Measurements from ENCODE around the gene ZNF627. TPM values are rescaled to one million over a fixed set of nuclear protein-coding genes. Genes with fewer than 3 reads are reported as not detected.
"Not testable (repeated sequence)": the region's sequence is repeated elsewhere in the genome, so short reads cannot be mapped to it uniquely, and the experiment has no call there.

ZNF627 gene
- total RNA-seq, 1 donor from 2014 or later, result 29.2 TPM

GRCh38 chr19:11626252-11626651, 29.0 kb downstream of the ZNF627 start:
- no peak for DNase-seq

- no peak for DNase-seq
Measured at GRCh38 chr19:11633223-11633622, 35.9 kb downstream of the ZNF627 start.

- DNase-seq, result not testable (repeated sequence)
Measured at GRCh38 chr19:11634018-11634662, 36.9 kb downstream of the ZNF627 start.

GRCh38 chr19:11639245-11639601, 41.9 kb downstream of the ZNF627 start:
- no peak for DNase-seq

- DNase-seq, result peak; percentile 93
Measured at GRCh38 chr19:11639602-11640471, 42.6 kb downstream of the ZNF627 start.

- DNase-seq, result no peak
Measured at GRCh38 chr19:11641244-11641643, 44.0 kb downstream of the ZNF627 start.

GRCh38 chr19:11642902-11643301, 45.6 kb downstream of the ZNF627 start:
- no peak for DNase-seq

GRCh38 chr19:11649941-11650340, 52.7 kb downstream of the ZNF627 start:
- DNase-seq, result no peak

GRCh38 chr19:11651062-11651461, 53.8 kb downstream of the ZNF627 start:
- DNase-seq, result no peak

- no peak for DNase-seq
Measured at GRCh38 chr19:11652056-11652455, 54.8 kb downstream of the ZNF627 start.

GRCh38 chr19:11652492-11652891, 55.2 kb downstream of the ZNF627 start:
- no peak for DNase-seq

GRCh38 chr19:11656535-11656934, 59.3 kb downstream of the ZNF627 start:
- no peak for DNase-seq

- no peak for DNase-seq
Measured at GRCh38 chr19:11657307-11657706, 60.0 kb downstream of the ZNF627 start.

- DNase-seq, result no peak
Measured at GRCh38 chr19:11658970-11659369, 61.7 kb downstream of the ZNF627 start.

- DNase-seq, result no peak
Measured at GRCh38 chr19:11659612-11660011, 62.3 kb downstream of the ZNF627 start.

GRCh38 chr19:11662278-11662677, 65.0 kb downstream of the ZNF627 start:
- DNase-seq, result no peak

- DNase-seq, result no peak
Measured at GRCh38 chr19:11663181-11663591, 65.9 kb downstream of the ZNF627 start.

Other genes starting within 250 kb of the ZNF627 start
- gene PLPPR2, start 242.1 kb upstream of the ZNF627 start, total RNA-seq, result 5.7 TPM
- gene SWSAP1, start 222.8 kb upstream of the ZNF627 start, total RNA-seq, result 0.30 TPM
- 3.6 TPM for gene EPOR, start 213.2 kb upstream of the ZNF627 start, total RNA-seq
- gene RGL3, start 178.2 kb upstream of the ZNF627 start, total RNA-seq, result 1.8 TPM
- 0.20 TPM for gene ODAD3, start 162.4 kb upstream of the ZNF627 start, total RNA-seq
- gene PRKCSH, start 161.8 kb upstream of the ZNF627 start, total RNA-seq, result 62.4 TPM
- gene ELAVL3, start 116.4 kb upstream of the ZNF627 start, total RNA-seq, result 0.20 TPM
- 3.5 TPM for gene ZNF653, start 91.6 kb upstream of the ZNF627 start, total RNA-seq
- gene ECSIT, start 68.3 kb upstream of the ZNF627 start, total RNA-seq, result 24.4 TPM
- gene CNN1, start 58.6 kb upstream of the ZNF627 start, total RNA-seq, result 10.8 TPM
- gene ELOF1, start 38.3 kb upstream of the ZNF627 start, total RNA-seq, result 13.1 TPM
- 8.6 TPM for gene ACP5, start 19.8 kb upstream of the ZNF627 start, total RNA-seq
- 18.0 TPM for gene ZNF823, start 141.5 kb downstream of the ZNF627 start, total RNA-seq
- gene ZNF441, start 169.5 kb downstream of the ZNF627 start, total RNA-seq, result 19.5 TPM
- gene ZNF491, start 201.0 kb downstream of the ZNF627 start, total RNA-seq, result 3.8 TPM
- gene ZNF440, start 216.8 kb downstream of the ZNF627 start, total RNA-seq, result 16.8 TPM

All from skin of body (tissue), 2 donors.